Skin of body (tissue), 2 donors: ENCODE results near the gene NCOA5. TPM values are rescaled to one million over a fixed set of nuclear protein-coding genes. Genes with fewer than 3 reads are reported as not detected.
"Not testable (repeated sequence)": the region's sequence is repeated elsewhere in the genome, so short reads cannot be mapped to it uniquely, and the experiment has no call there.

Source experiments
- DNase-seq: peaks from one replicate; lab custom pipeline; 2025; lab: John Stamatoyannopoulos, UW
- total RNA-seq: library from RNA; depleted of rRNA; stranded (reverse); fragments of >200 nt; gene quantifications from one replicate; pipeline ENCODE4 v1.2.3, GENCODE V29; 2014

Gene NCOA5
- total RNA-seq, 1 donor from 2014 or later: 10.8 TPM

DNA sequence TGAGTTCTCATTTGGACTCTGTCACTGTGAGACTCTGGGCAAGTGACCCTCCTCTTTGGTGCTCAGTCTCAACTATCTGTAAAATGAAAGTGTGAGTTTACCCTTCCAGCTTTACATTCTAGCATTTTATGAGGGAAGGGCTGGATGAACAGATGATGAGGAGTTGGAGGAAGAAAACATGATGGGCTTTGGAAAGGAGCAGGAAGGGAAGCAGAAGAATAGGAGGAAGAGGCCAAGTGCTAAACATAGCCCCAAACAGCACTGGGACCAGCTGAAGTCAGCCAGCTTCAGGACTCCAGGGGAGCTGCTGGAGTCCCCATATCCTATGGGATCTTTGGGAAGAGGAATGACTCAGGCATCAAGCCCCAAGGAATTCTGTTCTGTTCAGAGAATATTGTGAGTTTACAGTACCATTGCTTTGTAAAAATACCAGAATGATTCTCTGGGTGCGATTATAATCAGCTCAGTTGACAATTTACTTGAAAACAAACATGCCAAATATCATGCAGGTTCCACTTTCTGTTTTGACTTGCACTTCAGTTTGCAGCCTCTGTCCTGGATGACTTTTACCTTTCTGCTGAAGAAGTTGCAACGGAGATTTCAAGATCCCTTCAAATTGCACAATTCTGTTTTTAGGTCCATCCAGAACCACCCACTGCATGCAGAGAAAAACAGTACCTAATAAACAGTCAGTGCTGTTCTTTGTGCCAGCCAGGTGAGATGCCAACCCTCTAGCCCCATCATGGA, 31.6 kb upstream of the NCOA5 start:
- DNase-seq: no peak

DNA sequence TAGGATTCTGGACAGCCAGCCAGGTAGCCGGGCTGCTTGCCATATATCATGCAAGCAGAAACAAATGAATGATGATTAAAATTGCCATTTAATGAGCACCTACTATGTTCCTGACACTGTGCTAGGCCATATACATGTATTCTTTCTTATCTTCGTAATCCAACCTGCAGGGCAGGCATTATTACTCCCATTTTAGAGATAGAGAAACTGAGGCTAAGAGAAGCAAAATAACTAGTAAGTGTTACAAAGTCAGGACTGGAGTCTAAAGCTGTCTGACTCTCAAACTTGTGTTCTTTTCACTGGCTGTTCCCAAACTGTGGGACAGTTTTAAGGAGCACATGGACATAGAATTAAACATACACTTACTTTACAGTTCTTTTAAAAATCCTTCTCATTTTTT, 30.4 kb upstream of the NCOA5 start:
- no peak for DNase-seq

DNA sequence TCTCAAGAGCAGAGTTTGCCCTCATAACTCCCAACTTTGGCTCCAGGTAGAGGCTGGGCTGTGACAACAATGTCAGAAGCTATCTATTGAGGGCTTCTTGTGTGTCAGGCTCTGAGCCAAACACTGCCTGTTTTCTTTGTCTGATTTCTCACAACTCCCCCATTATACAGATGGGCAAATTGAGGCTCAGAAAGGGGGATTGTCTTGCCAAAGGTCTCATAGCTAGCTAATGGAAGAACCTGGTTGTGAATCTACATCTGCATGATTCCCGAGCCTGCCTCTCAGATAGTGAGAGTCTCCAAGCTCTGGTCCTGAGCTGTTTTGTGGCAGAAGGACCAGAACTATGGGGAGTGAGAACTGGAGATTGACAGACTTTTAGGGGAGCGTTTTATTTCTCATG, 29.8 kb upstream of the NCOA5 start:
- no peak for DNase-seq

DNA sequence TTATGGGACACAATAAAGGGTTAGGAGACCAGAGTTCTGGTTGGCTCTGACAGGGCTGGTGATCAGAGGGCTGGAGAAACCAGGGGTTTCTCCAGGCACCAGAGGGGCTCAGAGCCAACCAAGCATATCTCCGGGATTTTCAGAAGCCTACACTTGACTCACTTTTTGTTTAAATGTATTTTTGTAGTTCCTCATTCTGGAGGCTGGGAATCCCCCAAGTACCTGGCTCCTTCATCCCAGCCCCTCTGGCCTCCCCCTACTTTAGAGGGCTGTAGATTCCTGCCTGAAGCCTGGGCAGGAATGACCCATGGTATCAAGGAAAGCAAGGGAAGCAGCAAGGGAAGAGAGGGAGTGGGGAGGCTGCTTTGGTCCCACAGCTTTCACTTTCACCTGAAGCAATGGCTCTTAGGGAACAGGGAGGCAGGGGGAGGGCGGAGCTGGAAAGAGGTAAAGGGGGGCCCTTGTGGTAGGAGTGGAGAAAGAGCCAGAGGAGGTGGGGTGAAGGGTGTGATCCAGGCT, 29.3 kb upstream of the NCOA5 start:
- DNase-seq: no peak

DNA sequence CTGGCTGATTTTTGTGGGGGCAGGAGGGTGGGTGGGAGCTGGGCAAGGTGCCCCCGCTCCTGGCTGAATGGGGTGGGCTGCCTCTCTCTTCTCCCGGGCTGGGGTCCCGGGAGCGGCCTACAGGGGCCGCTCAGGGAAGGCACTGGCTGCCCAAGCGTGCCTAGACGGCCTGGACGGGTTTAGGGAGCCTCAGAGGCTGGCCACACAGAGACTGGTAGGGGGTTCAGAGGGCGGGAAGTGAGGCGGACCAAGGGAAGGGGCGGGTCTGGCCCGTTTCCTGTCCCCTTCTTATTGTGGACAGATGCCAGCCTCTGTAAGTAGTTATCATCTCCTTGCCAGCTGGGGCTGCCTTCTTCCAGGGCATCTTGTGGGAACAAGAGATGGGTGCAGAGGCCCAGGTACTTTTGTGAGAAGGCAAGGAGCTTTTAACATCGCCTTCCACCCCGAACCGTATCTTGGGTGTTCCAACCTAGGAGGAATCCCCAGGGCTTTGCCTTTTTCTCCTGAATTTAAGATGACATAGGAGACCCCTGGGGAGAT, 28.8 kb upstream of the NCOA5 start:
- no peak for DNase-seq

DNA sequence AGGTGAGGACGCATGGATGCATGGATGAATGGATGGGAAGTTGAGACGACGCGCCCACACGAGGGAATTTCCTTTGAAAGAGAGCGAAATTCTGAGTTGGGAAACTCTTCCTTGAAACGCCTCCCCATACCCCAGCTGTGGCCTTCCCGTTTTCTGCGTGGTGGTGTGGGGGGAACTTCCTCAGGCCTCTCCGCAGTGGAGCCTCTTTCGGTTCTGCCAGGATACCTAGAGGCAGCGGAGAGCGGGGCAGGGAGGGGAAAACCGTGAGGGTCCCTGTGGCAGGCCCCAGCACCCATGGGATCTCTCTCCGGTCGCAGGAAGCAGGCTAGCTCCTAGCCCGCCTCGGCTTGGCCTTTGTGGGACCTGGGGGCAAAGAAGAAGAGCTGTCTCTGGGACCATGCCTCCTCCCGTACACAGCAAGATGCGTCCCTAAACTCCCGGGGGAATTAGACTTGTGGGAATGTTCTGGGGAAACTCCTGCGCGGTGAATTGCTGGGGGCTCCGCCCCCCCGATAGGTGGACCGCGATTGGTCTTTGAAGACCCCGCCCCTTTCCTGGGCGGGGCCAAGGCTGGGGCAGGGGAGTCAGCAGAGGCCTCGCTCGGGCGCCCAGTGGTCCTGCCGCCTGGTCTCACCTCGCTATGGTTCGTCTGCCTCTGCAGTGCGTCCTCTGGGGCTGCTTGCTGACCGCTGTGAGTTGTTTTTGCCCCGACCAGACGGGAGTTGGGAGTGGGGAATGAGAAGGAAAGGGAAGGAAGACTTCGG, 28.1 kb upstream of the NCOA5 start, which contains the start of gene CD40:
Gene CD40 (plus strand): TSS at position 611 of the 764 bp plus-strand sequence. CDS start 30 bp downstream, at position 641.
- peak; percentile 10 for DNase-seq

DNA sequence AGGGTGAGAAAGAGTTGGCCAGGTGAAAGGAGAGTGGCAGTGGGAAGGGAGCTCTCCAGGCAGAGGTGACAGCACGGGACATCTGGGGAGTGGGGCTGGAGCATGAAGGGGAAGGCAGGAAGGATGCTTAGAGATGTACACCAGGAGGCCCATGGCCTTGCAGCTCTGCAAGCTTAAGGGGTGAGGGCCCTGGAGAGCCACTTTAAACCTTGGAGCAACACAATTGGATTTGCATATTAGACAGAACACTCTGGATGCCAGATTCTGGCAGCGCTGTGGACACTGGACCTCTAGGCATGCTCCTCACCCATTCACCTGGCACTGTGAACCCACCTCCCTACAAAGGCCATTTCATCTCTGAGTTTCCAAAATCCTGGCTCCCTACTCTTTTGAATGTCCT, 24.7 kb upstream of the NCOA5 start:
- no peak for DNase-seq

DNA sequence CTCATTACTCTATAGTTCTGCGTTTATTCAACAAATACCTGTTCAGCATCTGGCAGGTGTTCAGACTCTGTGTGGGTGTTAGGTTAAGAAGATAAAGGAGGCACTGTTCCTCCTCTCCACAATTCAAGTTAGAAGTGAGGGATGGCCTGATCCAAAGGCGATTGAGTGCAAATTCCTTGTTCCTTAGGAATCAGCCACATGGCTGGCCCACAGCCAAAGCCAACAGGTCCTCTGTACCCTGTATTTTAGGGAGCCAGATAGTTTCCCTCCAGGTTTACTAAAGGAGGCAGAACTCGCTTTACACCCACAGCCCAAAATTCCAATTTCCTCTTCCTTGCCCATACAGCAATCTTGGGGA, 23.3 kb upstream of the NCOA5 start:
- no peak for DNase-seq

DNA sequence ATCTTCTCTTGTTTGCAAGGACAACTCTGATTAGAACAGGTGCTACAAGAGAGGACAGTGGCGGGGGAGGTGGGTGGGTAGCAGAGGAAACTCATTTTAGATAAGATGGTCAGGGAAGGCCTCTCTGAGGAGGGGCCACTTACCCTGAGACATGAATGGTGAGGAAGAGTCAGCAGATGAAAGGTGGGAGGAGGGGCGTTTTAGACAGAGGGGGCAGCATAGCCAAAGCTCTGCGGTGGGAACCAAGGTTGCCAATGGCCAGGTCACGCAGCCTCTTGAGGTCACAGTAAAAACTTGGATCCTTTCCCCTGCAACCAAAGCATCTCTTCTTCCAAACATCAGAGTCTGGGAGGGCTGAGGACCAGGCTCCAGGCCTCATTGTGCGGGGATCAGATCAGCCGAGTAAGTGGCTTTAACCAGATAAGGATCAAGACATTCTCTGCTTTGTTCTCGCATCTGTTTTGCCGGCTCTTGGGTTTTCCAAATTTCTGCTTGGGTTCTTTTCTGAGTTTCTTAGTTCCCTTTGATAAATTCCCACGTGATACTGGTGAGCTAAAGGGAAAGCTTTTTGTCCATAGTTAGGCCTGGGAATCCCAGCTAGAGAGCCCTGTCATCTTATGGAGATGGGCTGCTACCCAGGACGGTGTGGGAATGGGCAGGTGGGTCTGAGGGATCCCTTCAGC, 22.8 kb upstream of the NCOA5 start:
- no peak for DNase-seq

DNA sequence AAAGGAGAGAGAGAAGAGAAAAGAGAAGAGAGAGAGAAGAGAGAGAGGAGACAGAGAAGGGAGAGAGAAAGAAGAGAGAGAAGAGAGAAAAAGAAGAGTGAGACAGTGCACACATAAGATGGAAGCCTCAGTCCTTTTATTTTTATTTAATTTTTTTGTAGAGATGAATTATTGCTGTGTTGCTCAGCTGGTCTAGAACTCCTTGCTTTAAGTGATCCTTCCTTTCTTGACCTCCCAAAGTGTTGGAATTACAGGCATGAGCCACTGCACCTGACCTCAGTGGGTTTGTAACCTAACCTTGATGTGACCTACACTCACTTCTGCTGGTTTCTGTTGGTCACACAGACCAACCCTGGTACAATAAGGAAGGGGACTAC, 22.1 kb upstream of the NCOA5 start:
- no peak for DNase-seq

DNA sequence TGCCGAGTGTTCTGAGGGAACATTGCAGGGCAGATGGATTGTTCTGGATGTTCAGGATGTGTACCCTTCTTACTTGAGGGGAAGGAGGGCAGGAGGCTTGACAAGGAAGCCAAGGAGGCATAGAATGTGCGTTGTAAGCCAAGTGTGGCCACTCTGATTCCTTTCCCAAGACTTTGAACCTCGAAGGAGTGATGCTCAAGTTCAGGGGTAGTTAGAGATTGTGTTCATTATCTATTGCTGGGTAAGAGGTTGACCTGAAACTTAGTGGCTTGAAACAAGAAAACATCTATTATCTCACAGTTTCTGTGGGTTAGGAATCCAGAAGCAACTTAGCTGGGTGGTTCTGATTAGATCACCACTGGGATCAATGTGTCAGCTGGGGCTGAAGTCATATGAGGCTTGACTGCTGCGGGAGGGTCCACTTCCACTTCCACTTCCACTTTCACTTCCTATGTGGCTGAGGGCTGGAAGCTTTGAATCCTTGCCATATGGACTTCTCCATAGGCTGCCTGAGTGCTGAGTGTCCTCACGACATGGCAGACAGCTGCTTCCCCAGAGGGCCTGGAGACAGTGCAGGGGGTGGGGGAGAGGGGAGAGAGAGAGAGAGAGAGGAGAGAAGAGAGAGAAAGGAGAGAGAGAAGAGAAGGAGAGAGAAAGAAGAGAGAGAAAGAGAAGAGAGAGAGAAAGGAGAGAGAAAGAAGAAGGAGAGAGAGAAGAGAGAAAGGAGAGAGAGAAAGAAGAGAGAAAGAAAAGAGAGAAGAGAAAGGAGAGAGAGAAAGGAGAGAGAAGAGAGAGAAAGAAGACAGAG, 21.5 kb upstream of the NCOA5 start:
- DNase-seq: no peak

DNA sequence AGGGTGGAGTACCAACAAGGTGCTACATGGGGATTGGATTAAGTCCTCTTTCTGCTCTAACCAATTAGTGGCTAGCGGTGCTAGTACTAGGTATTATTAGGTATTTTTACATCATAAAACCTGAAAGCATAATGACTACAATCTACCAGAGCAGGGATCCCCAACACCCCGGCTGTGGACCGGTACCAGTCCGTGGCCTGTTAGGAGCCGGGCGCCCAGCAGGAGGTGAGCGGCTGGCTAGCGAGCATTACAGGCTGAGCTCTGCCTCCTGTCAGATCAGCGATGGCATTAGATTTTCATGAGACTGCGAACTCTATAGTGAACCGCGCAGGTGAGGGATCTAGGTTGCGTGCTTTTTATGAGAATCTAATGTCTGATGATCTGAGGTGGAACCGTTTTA, 19.2 kb upstream of the NCOA5 start:
- no peak for DNase-seq

DNA sequence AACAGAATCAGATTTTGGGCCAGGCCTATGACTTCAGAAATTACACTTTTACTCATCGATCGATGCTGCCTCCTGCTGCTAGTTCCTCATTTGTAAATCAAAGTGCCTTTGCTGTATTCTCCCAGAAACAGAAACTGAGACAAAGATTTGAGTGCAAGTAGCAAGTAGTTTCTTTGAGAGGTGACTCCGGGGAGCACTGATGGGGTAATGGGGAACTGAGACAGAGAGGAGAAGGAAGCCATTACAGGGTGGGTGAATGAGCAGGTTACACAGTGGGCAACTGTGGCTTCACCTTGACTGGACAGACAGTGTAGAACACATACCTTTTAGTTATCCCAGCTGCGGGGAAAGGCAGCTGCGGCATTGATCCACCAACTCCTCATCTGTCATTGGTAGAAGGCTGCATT, 18.7 kb upstream of the NCOA5 start:
- DNase-seq: no peak

DNA sequence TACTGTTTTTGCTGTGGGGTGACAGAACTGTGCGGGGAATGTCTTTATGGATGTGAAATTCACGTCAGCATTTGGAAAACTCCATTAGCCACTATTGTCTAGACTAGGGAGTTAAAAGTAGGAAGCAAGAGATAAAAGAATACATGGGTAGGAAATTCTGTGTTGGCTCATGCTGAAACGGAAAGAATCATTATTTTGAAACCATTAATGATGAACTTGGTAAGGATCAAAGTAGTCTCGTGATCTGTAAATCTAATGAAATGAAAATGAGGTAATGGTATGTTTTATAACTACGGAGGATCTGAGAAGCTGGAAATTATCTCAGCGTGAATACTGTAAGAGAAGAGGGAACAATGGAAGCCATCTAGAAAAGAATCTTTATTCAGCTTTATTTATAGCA, 17.3 kb upstream of the NCOA5 start:
- no peak for DNase-seq

DNA sequence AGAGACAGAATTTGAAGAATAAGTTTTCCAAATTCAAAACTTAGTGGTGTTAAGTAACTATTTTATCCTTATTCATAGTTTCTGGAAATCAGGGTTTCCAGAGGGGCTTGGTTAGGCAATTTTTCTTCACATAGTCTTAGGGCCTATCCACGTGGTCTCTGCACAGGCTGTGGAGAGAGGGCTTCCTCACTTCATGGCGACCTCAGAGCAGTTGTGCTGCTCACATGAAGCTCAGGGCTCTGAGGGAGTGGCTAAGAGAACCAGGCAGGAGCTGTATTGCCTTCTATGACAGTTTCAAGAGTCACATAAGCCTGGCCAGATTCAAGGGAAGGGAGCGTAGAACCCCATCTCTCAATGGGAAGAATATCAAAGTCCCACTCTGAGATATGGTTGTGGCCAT, 14.5 kb upstream of the NCOA5 start:
- no peak for DNase-seq

DNA sequence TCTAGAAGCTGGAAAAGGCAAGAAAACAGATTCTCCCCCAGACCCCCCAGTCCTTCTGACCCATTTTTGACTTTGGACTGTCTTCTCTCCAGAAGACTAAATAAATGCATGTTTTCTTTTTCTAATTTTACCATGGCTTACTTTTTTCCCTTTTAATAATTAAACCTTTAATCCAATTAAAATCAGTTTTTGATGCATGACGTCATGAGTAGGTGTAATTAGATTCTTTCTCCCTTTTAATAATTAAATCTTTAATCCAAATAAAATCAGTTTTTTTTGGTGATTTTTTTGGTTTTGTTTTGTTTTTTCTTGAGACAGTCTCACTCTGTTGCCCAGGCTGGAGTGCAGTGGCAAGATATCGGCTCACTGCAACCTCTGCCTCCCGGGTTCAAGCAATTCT, 13.2 kb upstream of the NCOA5 start:
- no peak for DNase-seq

DNA sequence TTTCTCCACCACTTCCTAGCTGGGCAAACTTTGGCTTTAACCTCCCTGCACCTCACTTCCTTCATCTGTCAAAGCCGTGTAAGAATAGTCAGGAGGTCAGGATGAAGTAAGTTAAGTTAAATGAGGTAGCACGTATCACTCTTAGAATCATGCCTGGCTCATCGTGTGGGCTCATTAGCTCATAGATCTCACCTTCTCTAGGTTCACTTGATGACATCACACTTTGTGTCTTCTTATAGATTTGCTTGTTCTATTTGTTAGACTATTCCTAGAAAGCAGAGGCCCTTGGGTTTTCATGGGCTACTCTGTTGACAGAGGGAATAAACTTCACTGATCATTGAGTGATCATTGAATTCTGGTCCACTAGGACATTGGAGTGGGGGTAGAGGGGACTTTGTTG, 12.2 kb upstream of the NCOA5 start:
- DNase-seq: no peak

DNA sequence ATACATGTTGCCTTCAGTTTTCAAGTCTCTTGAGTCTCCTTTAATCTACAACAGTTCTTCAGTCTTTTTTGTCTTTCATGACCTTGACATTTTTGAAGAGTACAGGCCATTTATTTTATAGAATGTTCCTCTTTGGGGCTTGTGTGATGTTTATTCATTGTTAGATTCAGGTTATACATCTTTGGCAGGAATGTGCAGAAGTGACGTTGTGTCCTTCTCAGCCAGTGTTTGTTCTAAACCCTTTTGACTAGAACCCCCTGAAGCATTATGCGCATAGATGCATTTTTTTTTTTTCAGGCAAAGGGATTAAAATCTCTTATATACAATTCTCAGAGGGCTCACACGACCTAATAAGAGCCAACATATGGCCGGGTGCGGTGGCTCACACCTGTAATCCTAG, 11.2 kb upstream of the NCOA5 start:
- no peak for DNase-seq

DNA sequence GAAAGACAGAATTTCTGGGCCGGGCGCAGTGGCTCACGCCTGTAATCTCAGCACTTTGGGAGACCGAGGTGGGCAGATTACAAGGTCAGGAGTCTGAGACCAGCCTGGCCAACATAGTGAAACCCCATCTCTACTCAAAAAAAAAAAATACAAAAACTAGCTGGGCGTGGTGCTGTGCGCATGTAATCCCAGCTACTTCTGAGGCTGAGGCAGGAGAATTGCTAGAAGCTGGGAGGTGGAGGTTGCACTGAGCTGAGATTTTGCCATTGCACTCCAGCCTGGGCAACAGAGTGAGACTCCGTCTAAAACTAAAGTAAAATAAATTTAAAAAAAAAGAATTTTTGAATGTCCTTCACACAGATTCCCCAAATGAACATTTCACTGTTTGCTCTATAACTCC, 10.7 kb upstream of the NCOA5 start:
- not testable (repeated sequence) for DNase-seq

DNA sequence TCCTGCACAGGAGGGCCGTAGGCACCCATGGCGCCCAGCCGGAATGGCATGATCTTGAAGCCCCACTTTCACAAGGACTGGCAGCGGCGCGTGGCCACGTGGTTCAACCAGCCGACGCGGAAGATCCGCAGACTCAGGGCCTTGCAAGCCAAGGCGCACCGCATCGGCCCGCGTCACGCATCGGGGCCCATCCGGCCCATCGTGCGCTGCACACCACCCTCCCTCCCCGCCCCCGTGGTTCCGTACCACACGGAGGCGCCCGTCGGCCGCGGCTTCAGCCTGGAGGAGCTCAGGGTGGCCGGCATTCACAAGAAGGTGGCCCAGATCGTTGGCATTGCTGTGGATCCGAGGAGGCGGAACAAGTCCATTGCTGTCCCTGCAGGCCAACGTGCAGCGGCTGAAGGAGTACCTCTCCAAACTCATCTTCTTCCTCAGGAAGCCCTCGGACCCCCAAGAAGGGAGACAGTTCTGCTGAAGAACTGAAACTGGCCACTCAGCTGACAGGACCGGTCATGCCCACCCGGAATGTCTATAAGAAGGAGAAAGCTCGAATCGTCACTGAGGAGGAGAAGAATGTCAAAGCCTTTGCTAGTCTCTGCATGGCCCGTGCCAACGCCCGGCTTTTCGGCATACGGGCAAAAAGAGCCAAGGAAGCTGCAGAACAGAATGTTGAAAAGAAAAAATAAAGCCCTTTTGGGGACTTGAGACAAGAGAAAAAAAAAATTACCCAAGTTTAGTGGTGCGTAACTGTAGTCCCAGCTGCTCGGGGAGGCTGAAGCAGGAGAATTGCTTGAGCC, 9.9 kb upstream of the NCOA5 start:
- DNase-seq: no peak
